ENCODE measurements around the gene MDFIC.
"Not testable (repeated sequence)": the region's sequence is repeated elsewhere in the genome, so short reads cannot be mapped to it uniquely, and the experiment has no call there.

The MDFIC gene, protein sequence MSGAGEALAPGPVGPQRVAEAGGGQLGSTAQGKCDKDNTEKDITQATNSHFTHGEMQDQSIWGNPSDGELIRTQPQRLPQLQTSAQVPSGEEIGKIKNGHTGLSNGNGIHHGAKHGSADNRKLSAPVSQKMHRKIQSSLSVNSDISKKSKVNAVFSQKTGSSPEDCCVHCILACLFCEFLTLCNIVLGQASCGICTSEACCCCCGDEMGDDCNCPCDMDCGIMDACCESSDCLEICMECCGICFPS

DNA sequence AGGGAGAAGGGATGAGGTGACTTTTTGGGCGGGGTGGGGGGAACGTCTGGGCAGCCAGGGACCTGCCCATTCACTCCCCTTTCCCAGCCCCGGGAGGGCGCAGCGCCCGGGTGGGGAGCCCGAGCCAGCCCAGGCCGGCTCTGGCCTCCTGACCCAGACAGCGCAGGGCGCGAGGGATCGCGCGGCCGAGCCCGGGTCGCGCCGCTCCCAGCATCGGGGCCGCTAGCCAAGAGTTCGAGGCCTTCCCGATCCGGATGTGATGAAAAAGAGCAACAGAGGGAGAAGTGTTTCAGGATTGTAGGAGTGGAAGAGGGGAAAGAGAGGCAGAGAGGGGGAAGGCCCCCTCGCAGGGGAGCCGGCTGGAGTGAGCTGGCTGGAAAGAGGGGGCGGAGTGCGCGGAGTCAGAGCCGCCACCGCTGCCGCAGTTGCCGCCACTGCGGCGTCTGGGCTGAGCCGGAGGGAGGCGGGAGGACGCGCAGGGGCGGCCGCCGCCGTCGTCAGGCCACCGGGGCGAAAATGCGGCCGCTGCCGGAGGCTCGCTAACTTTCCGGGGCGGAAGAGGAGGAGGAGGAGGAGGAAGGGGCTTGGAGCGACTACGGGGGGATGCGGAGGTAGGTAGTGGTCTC is at the start of gene MDFIC:
Gene MDFIC, plus strand, starts transcription at position 69 of the 626 bp plus-strand sequence. CDS start 940 bp downstream, outside the sequence.
- no peaks in the 10 kb centered on the region for H3K27me3 Mint-ChIP-seq
- no peaks in the 10 kb centered on the region for H3K9me3 Mint-ChIP-seq
- peaks cover 39% of the 10 kb centered on the region for H3K36me3 Mint-ChIP-seq (ENCODE audit: low read depth)
- H3K4me1 Mint-ChIP-seq (ENCODE audit: low read depth): peaks cover 70% of the 10 kb centered on the region
- peak; percentile 83 for DNase-seq
- peak within 1 kb of the TSS; percentile 96 for H3K4me3 Mint-ChIP-seq
- peak within 1 kb of the TSS; percentile 97 for H3K27ac Mint-ChIP-seq

DNA sequence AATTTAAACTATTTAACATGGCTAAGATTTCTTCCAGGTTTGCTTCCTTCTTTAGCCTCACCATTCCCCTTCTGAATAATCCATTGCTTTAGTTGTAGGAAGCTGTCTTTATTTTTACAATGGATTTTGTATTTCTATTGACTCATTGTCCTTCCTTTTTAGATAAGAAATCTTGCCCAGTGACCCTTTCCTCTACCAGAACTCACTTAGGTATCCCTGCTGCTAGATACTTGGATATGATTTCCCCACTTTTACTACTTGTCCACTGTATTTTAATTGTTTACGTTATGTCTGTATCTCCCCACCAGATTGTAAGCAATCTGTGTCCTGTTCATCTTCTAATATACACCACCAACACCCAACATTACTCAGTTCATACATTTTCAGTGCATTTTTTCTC is 47.7 kb upstream of the MDFIC start:
- no peak for DNase-seq
- Mint-ChIP-seq H3K4me1 (ENCODE audit: low read depth) (no peaks in the 10 kb centered on the region), H3K4me3 (no peak overlapping the region), H3K36me3 (ENCODE audit: low read depth) (no peaks in the 10 kb centered on the region), H3K27ac (no peak overlapping the region), H3K9me3 (peaks cover 12% of the 10 kb centered on the region), H3K27me3 (no peaks in the 10 kb centered on the region)

DNA sequence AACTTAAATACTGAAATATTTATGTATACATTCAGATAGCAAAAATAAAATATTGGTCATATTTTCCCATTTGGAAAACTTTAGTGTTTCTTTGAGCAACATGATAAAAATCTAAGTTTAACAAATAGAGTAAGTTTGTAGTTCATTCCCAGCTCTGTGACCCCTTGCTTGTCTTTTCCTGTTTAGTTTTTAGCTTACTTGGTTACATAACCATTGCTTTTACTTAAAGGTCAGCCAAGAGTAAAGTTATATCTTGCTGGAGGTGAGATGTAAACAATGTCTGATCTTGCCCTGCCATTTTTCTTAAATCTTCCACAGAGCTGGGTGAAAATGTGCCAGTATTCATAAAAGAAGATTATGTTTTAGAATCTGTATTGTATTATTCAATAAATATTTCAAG is 46.7 kb upstream of the MDFIC start:
- H3K4me1 Mint-ChIP-seq (ENCODE audit: low read depth): no peaks in the 10 kb centered on the region
- H3K9me3 Mint-ChIP-seq: peaks cover 12% of the 10 kb centered on the region
- H3K27me3 Mint-ChIP-seq: no peaks in the 10 kb centered on the region
- no peaks in the 10 kb centered on the region for H3K36me3 Mint-ChIP-seq (ENCODE audit: low read depth)
- no peak overlapping the region for H3K4me3 Mint-ChIP-seq
- H3K27ac Mint-ChIP-seq: no peak overlapping the region
- no peak for DNase-seq

DNA sequence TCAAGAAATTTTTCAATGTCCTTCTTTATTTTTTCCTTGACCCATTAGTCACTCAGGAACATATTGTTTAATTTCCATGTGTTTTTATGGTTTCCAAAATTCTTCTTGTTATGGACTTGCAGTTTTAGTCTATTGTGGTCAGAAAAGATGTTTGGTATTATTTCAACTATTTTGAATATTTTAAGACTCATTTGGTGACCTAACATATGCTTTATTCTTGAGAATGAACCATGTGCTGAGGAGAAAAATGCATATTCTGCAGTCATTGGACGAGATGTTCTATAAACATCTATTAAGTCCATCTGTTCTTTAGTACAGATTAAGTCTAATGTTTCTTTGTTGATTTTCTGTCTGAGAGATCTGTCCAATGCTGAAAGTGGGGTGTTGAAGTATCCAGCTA is 42.3 kb upstream of the MDFIC start:
- Mint-ChIP-seq H3K27ac (no peak overlapping the region), H3K9me3 (peaks cover 18% of the 10 kb centered on the region), H3K36me3 (ENCODE audit: low read depth) (no peaks in the 10 kb centered on the region), H3K27me3 (no peaks in the 10 kb centered on the region), H3K4me1 (ENCODE audit: low read depth) (no peaks in the 10 kb centered on the region), H3K4me3 (no peak overlapping the region)
- DNase-seq: no peak

DNA sequence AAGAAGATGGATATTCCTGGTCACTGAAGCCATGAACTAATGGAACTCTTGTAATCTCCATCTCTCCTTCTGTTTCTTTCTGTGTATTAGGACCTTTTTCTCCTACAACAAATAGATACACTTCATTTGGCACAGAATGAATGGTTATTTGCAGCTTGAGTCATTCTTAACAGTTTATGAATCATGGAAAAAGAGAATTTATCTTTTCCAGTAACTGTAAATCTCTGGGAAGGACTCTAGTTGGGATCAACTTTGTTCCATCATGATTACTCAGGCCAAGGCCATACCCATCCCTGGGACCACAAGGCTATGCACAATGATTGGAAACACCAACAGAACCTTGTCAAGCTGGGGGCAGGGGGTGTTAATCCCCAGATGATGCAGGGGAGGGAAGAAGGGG is 36.1 kb upstream of the MDFIC start:
- no peaks in the 10 kb centered on the region for H3K27me3 Mint-ChIP-seq
- peaks cover 2% of the 10 kb centered on the region for H3K9me3 Mint-ChIP-seq
- H3K27ac Mint-ChIP-seq: no peak overlapping the region
- H3K36me3 Mint-ChIP-seq (ENCODE audit: low read depth): no peaks in the 10 kb centered on the region
- H3K4me3 Mint-ChIP-seq: no peak overlapping the region
- no peak for DNase-seq
- H3K4me1 Mint-ChIP-seq (ENCODE audit: low read depth): peaks cover 35% of the 10 kb centered on the region

DNA sequence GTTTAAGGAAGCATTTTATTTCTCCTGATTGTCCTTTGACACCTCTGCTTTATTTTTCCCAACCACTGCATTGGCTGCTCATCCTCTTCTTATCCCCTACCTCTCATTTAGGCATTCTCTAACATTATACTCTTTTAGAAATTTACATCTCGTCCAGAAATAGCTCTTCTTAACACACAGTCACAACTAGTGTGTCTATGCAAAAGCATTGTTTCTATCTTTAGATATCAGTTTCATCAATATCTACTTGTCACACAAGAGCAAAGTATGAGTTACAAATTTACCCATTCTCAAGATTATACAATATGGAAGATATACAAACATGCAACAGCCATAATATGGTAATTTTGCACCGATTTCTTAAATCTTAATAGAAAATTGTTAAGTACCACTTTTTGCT is 35.7 kb upstream of the MDFIC start:
- Mint-ChIP-seq H3K9me3 (no peaks in the 10 kb centered on the region), H3K27me3 (no peaks in the 10 kb centered on the region), H3K36me3 (ENCODE audit: low read depth) (no peaks in the 10 kb centered on the region), H3K27ac (no peak overlapping the region), H3K4me1 (ENCODE audit: low read depth) (peaks cover 38% of the 10 kb centered on the region), H3K4me3 (no peak overlapping the region)
- DNase-seq: no peak

DNA sequence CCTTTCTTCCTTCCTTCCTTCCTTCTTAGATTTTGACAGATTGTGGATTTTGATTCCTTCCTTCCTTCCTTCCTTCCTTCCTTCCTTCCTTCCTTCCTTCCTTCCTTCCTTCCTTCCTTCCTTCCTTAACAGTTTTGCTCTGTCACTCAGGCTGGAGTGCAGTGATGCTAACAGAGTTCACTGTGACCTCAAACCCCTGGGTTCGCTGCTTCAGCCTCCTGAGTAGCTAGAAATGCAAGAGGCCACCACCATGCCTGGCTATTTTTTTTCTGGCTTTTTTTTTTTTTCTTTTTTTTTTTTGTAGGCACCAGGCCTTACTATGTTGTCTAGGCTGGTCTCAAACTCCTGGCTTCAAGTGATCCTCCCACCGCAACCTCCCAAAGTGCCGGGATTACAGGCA is 32.8 kb upstream of the MDFIC start:
- not testable (repeated sequence) for H3K9me3 Mint-ChIP-seq; H3K36me3 Mint-ChIP-seq (ENCODE audit: low read depth); H3K4me3 Mint-ChIP-seq; H3K27me3 Mint-ChIP-seq; DNase-seq
- Mint-ChIP-seq H3K4me1 (ENCODE audit: low read depth) (peaks cover 40% of the 10 kb centered on the region), H3K27ac (peak overlapping the region; percentile 89)

DNA sequence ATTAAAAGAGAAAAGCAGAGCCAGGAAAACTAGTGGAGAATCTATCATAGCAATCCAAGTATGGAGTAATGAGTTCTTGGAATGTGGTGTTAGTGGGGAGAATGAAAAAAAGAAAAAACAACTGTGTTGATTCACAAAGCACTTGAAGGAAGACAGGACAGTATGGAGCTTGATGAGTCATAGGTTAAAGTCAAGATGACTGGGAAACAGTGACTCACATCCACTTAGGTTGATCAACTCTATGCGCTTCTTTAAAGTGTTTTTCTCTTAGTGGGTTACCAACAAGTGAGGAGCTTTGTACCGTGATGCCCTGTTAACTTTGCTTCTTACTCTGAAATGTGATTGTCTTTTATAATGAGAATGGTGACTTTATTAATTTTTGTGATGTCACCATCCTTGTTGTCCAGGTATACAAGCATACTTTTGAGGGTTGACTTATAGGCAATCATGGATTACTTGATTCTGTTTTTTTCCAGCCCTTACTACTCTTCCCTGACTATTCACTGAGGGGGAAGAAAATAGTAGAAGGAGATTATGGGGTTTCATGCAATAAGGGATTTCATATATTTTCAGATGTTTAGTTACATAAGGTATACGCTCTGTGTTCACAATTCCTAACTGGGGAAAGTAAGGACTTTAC is 32.1 kb upstream of the MDFIC start:
- H3K4me3 Mint-ChIP-seq: peak overlapping the region; percentile 20
- no peak for DNase-seq
- no peaks in the 10 kb centered on the region for H3K27me3 Mint-ChIP-seq
- H3K36me3 Mint-ChIP-seq (ENCODE audit: low read depth): no peaks in the 10 kb centered on the region
- peaks cover 40% of the 10 kb centered on the region for H3K4me1 Mint-ChIP-seq (ENCODE audit: low read depth)
- H3K27ac Mint-ChIP-seq: peak overlapping the region; percentile 89
- H3K9me3 Mint-ChIP-seq: peaks cover 8% of the 10 kb centered on the region

DNA sequence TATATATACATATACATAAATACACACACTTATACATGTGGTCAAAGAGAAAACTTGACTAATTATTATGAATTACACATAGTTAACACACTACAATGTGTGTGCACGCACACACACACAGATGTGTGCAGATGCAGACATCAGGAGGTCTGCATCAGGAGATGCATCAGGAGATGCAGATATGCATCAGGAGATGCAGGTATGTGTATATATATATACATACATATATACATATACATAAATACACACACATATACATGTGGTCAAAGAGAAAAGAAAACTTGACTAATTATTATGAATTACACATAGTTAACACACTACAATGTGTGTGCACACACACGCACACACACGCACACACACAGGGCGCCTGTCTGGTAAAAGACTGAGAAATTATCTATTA is 31.3 kb upstream of the MDFIC start:
- DNase-seq: no peak
- no peaks in the 10 kb centered on the region for H3K36me3 Mint-ChIP-seq (ENCODE audit: low read depth)
- H3K9me3 Mint-ChIP-seq: peaks cover 8% of the 10 kb centered on the region
- no peak overlapping the region for H3K4me3 Mint-ChIP-seq
- H3K4me1 Mint-ChIP-seq (ENCODE audit: low read depth): peaks cover 40% of the 10 kb centered on the region
- no peaks in the 10 kb centered on the region for H3K27me3 Mint-ChIP-seq
- no peak overlapping the region for H3K27ac Mint-ChIP-seq

DNA sequence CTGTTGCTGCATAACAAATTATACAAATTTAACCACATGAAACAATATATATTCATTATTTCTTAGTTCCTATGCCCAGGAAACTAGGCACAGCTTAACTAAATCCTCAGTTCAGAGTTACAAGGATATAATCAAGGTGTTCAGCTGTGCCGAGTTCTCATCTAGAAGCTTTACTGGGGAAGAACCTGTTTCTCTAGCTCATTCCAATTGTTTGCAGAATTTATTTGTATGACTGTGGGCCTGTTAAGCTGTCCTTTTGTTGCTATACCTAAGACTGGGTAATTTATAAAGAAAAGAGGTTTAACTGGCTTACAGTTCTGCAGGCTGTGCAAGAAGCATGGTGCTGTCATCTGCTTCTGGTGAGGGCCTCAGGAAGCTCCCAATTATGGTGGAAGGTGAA is 21.8 kb upstream of the MDFIC start:
- Mint-ChIP-seq H3K4me1 (ENCODE audit: low read depth) (no peaks in the 10 kb centered on the region), H3K36me3 (ENCODE audit: low read depth) (no peaks in the 10 kb centered on the region), H3K9me3 (no peaks in the 10 kb centered on the region), H3K27me3 (no peaks in the 10 kb centered on the region), H3K4me3 (no peak overlapping the region), H3K27ac (no peak overlapping the region)
- no peak for DNase-seq

DNA sequence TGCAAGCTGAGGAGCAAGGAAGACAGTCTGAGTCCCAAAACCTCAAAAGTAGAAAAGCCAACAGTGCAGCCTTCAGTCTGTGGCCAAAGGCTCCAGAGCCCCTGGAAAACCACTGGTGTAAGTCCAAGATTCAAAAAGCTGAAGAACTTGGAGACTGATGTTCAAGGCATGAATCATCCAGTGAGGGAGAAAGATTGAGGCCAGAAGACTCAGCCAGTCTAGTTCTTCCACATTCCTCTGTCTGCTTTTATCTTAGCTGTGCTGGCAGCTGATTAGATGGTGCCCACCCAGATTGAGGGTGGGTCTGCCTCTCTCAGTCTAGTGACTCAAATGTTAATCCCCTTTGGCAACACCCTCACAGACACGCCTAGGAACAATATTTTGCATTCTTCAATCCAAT is 20.1 kb upstream of the MDFIC start:
- H3K4me3 Mint-ChIP-seq: no peak overlapping the region
- no peak for DNase-seq
- no peaks in the 10 kb centered on the region for H3K4me1 Mint-ChIP-seq (ENCODE audit: low read depth)
- H3K27me3 Mint-ChIP-seq: no peaks in the 10 kb centered on the region
- H3K36me3 Mint-ChIP-seq (ENCODE audit: low read depth): no peaks in the 10 kb centered on the region
- H3K9me3 Mint-ChIP-seq: no peaks in the 10 kb centered on the region
- no peak overlapping the region for H3K27ac Mint-ChIP-seq

DNA sequence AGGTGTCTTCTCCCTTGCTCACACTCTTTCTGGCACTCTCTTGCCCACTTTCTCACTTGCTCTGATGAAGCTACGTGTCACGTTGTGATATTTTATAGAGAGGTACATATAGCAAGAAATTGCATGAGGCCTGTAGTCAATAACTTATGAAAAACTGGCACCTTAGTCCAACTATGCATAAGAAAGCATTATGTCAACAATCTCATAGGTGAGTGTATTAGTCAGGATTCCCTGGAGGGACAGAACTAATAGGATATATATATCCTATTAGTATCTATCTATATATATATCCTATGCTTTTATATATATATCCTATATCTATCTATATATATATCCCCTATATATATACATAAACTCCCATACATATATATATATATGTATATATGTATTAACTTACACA is 18.8 kb upstream of the MDFIC start:
- no peaks in the 10 kb centered on the region for H3K4me1 Mint-ChIP-seq (ENCODE audit: low read depth)
- no peaks in the 10 kb centered on the region for H3K36me3 Mint-ChIP-seq (ENCODE audit: low read depth)
- no peak overlapping the region for H3K4me3 Mint-ChIP-seq
- no peak for DNase-seq
- H3K27me3 Mint-ChIP-seq: no peaks in the 10 kb centered on the region
- no peaks in the 10 kb centered on the region for H3K9me3 Mint-ChIP-seq
- H3K27ac Mint-ChIP-seq: no peak overlapping the region

DNA sequence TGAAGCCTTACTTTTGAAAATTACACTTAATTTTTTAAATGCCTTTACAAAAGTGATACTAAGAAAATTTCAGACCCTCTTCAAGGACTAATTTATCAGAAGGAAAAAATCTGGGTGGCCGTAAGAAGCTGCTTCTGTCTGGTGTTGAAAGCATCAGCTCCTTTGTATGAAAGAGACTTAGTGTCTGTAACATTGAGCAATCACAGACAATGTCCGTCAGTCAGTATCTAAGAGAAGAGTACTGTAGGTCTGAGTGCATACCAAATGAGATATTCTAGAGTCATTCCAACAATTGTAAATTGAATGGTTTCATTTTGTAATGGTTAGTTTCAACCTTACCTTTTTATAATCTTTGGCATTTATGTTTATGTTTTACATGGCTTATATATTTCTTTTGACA is 11.1 kb upstream of the MDFIC start:
- Mint-ChIP-seq H3K36me3 (ENCODE audit: low read depth) (no peaks in the 10 kb centered on the region), H3K9me3 (no peaks in the 10 kb centered on the region), H3K4me3 (no peak overlapping the region), H3K27ac (no peak overlapping the region), H3K27me3 (no peaks in the 10 kb centered on the region), H3K4me1 (ENCODE audit: low read depth) (peaks cover 11% of the 10 kb centered on the region)
- no peak for DNase-seq

DNA sequence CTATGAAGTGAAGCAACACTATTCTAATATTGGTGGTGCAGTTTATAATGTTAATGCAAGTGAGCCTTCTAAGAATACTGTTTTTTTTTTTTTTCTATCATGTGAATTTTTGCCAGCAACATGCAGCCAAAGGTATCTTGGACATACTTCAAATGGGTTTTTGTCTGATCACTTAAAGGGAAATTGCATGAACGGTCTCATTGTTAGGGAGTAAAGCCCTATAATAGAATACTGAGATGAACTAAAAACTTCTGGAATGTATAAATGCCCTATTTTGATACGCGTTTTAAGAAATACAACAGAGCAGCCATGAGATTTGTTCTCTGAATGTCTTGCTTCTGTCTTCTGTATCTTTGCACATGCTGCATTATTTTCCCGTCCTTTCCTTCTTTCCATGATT is 10.5 kb upstream of the MDFIC start:
- no peak for DNase-seq
- H3K27ac Mint-ChIP-seq: no peak overlapping the region
- no peaks in the 10 kb centered on the region for H3K36me3 Mint-ChIP-seq (ENCODE audit: low read depth)
- H3K4me1 Mint-ChIP-seq (ENCODE audit: low read depth): peaks cover 17% of the 10 kb centered on the region
- H3K9me3 Mint-ChIP-seq: no peaks in the 10 kb centered on the region
- H3K27me3 Mint-ChIP-seq: no peaks in the 10 kb centered on the region
- no peak overlapping the region for H3K4me3 Mint-ChIP-seq

DNA sequence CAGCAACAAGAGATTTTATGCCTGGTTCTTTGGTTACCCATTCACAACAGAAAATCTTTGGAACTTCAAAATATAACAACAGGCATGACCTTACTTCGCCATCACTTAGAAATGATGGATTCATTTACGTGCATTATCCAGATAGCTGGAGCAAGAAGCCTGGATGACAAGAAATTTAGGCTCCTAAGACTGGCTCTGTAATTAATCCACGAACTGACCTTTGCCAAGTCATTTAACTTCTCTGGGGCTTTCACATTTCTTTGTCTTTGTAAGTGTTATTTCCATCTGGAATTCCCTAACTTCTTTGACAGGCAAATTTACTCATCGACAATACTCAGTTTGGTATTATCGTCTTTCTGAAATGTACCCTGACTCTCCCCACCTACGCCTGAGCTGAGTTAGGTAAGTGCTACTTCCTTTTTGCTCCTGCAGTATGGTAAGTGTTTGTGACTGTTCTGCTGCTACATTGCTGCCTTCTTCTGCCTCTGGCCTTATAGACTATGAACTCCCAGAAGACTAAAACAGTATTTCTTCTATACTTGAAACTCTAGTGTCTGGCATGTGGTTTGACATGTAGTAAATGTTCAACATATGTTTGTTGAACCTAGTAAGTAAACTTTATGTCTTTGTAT is 5.5 kb upstream of the MDFIC start:
- Mint-ChIP-seq H3K4me1 (ENCODE audit: low read depth) (peaks cover 58% of the 10 kb centered on the region), H3K9me3 (no peaks in the 10 kb centered on the region), H3K27me3 (no peaks in the 10 kb centered on the region), H3K27ac (peak overlapping the region; percentile 98), H3K36me3 (ENCODE audit: low read depth) (no peaks in the 10 kb centered on the region), H3K4me3 (peak overlapping the region; percentile 56)
- no peak for DNase-seq
